ENCODE measurements around the gene LPP. TPM values are rescaled to one million over a fixed set of nuclear protein-coding genes. Genes with fewer than 3 reads are reported as not detected.
A peak's percentile ranks its signal among the peaks of the same experiment; 100 is the strongest.

Gene LPP
- total RNA-seq, 1 donor from 2014 or later, result 222 TPM

- Histone ChIP-seq H3K27me3 (ENCODE audit: insufficient read depth, low read length) (no peaks in the 10 kb centered on the region), H3K4me1 (ENCODE audit: insufficient read depth, low read length) (peaks cover 27% of the 10 kb centered on the region), H4K20me1 (ENCODE audit: insufficient read depth, low read length) (peaks cover 18% of the 10 kb centered on the region), H3K79me2 (ENCODE audit: insufficient read depth, low read length) (peaks cover 91% of the 10 kb centered on the region), H3K9ac (ENCODE audit: low read length) (no peak overlapping the region), H3K9me3 (ENCODE audit: insufficient read depth, low read depth, low read length) (no peaks in the 10 kb centered on the region), H2AFZ (ENCODE audit: low read depth, low read length) (no peak overlapping the region), H3K36me3 (ENCODE audit: insufficient read depth, low read length) (peaks cover 3% of the 10 kb centered on the region), H3K4me3 (ENCODE audit: insufficient read depth, low read depth, low read length) (no peak overlapping the region), H3K27ac (ENCODE audit: low read depth, low read length) (no peak overlapping the region), H3K4me2 (ENCODE audit: low read length) (no peak overlapping the region)
- H3K4me3 Mint-ChIP-seq (ENCODE audit: unreplicated experiment), result no peak overlapping the region
- no peak for DNase-seq (ENCODE audit: low read depth)
- TF ChIP-seq CTCF (IDR thresholded peaks at IDR 0.05; ENCODE audit: insufficient read depth, low read depth, low read length) (no peak), EZH2 (IDR thresholded peaks at IDR 0.05; ENCODE audit: insufficient read depth, low read length) (no peak)
- no peak overlapping the region for H3K27ac Mint-ChIP-seq (ENCODE audit: unreplicated experiment)
- peaks cover 4% of the 10 kb centered on the region for H3K36me3 Mint-ChIP-seq (ENCODE audit: low read depth, unreplicated experiment)
- peaks cover 43% of the 10 kb centered on the region for H3K4me1 Mint-ChIP-seq (ENCODE audit: low read depth, unreplicated experiment)
- no peaks in the 10 kb centered on the region for H3K9me3 Mint-ChIP-seq (ENCODE audit: unreplicated experiment)
- no peaks in the 10 kb centered on the region for H3K27me3 Mint-ChIP-seq (ENCODE audit: low read depth, unreplicated experiment)
- FAIRE-seq, result no peak
These were observed 189.2 kb downstream of the LPP start for GRCh38 chr3:188342991-188343732.

GRCh38 chr3:188343894-188344293 is 189.9 kb downstream of the LPP start:
- Mint-ChIP-seq H3K9me3 (ENCODE audit: unreplicated experiment) (no peaks in the 10 kb centered on the region), H3K4me3 (ENCODE audit: unreplicated experiment) (no peak overlapping the region), H3K4me1 (ENCODE audit: low read depth, unreplicated experiment) (peaks cover 45% of the 10 kb centered on the region), H3K36me3 (ENCODE audit: low read depth, unreplicated experiment) (peaks cover 4% of the 10 kb centered on the region), H3K27ac (ENCODE audit: unreplicated experiment) (no peak overlapping the region), H3K27me3 (ENCODE audit: low read depth, unreplicated experiment) (no peaks in the 10 kb centered on the region)
- DNase-seq (ENCODE audit: low read depth) (peak; percentile 39), FAIRE-seq (no peak)
- TF ChIP-seq EZH2 (IDR thresholded peaks at IDR 0.05; ENCODE audit: insufficient read depth, low read length) (no peak), CTCF (IDR thresholded peaks at IDR 0.05; ENCODE audit: insufficient read depth, low read depth, low read length) (no peak)
- Histone ChIP-seq H3K27me3 (ENCODE audit: insufficient read depth, low read length) (no peaks in the 10 kb centered on the region), H3K79me2 (ENCODE audit: insufficient read depth, low read length) (peaks cover 84% of the 10 kb centered on the region), H3K36me3 (ENCODE audit: insufficient read depth, low read length) (peaks cover 3% of the 10 kb centered on the region), H3K9me3 (ENCODE audit: insufficient read depth, low read depth, low read length) (no peaks in the 10 kb centered on the region), H3K27ac (ENCODE audit: low read depth, low read length) (peak overlapping the region; percentile 6), H3K4me2 (ENCODE audit: low read length) (no peak overlapping the region), H3K4me3 (ENCODE audit: insufficient read depth, low read depth, low read length) (no peak overlapping the region), H3K9ac (ENCODE audit: low read length) (no peak overlapping the region), H2AFZ (ENCODE audit: low read depth, low read length) (no peak overlapping the region), H4K20me1 (ENCODE audit: insufficient read depth, low read length) (peaks cover 11% of the 10 kb centered on the region), H3K4me1 (ENCODE audit: insufficient read depth, low read length) (peaks cover 33% of the 10 kb centered on the region)

- DNase-seq (ENCODE audit: low read depth) (peak; percentile 90), FAIRE-seq (no peak)
- peaks cover 3% of the 10 kb centered on the region for H3K36me3 ChIP-seq (ENCODE audit: insufficient read depth, low read length)
- Mint-ChIP-seq H3K27ac (ENCODE audit: unreplicated experiment) (peak overlapping the region; percentile 93), H3K4me3 (ENCODE audit: unreplicated experiment) (peak overlapping the region; percentile 46), H3K27me3 (ENCODE audit: low read depth, unreplicated experiment) (no peaks in the 10 kb centered on the region), H3K4me1 (ENCODE audit: low read depth, unreplicated experiment) (peaks cover 46% of the 10 kb centered on the region), H3K36me3 (ENCODE audit: low read depth, unreplicated experiment) (peaks cover 4% of the 10 kb centered on the region), H3K9me3 (ENCODE audit: unreplicated experiment) (no peaks in the 10 kb centered on the region)
- H4K20me1 ChIP-seq (ENCODE audit: insufficient read depth, low read length), result peaks cover 10% of the 10 kb centered on the region
- H3K4me2 ChIP-seq (ENCODE audit: low read length), result peak overlapping the region; percentile 56
- H3K27me3 ChIP-seq (ENCODE audit: insufficient read depth, low read length), result no peaks in the 10 kb centered on the region
- H3K9ac ChIP-seq (ENCODE audit: low read length), result peak overlapping the region; percentile 55
- peaks cover 80% of the 10 kb centered on the region for H3K79me2 ChIP-seq (ENCODE audit: insufficient read depth, low read length)
- peak overlapping the region; percentile 60 for H3K27ac ChIP-seq (ENCODE audit: low read depth, low read length)
- TF ChIP-seq EZH2 (IDR thresholded peaks at IDR 0.05; ENCODE audit: insufficient read depth, low read length) (no peak), CTCF (IDR thresholded peaks at IDR 0.05; ENCODE audit: insufficient read depth, low read depth, low read length) (no peak)
- H3K4me3 ChIP-seq (ENCODE audit: insufficient read depth, low read depth, low read length), result no peak overlapping the region
- peaks cover 43% of the 10 kb centered on the region for H3K4me1 ChIP-seq (ENCODE audit: insufficient read depth, low read length)
- no peaks in the 10 kb centered on the region for H3K9me3 ChIP-seq (ENCODE audit: insufficient read depth, low read depth, low read length)
- no peak overlapping the region for H2AFZ ChIP-seq (ENCODE audit: low read depth, low read length)
These were observed 191.3 kb downstream of the LPP start for GRCh38 chr3:188345223-188345622.
